HL-60 (cell line): ENCODE results near the gene TFAP2A.

Experiments
- CTCF ChIP-seq: IDR thresholded peaks from one replicate; pipeline ENCODE4 v1.5.1; 2011; ENCODE audit warnings: low read length, control low read depth, inconsistent platforms; ENCODE audit not compliant: insufficient read depth
- POLR2AphosphoS5 ChIP-seq: IDR thresholded peaks from 2 replicates; pipeline ENCODE4 v1.6.1; 2012; ENCODE audit warnings: low read depth
- REST ChIP-seq: IDR thresholded peaks from 2 replicates; pipeline ENCODE4 v1.6.1; 2012; ENCODE audit warnings: low read depth; ENCODE audit not compliant: insufficient replicate concordance

- TF ChIP-seq CTCF = no peak
- TF ChIP-seq REST = no peak
- no peak for TF ChIP-seq POLR2AphosphoS5
Measured at GRCh38 chr6:10412461-10413261, 2.2 kb downstream of the TFAP2A start.
